SKM-1 (cell line): ENCODE data around the gene COL20A1.
"Not testable (repeated sequence)": the region's sequence is repeated elsewhere in the genome, so short reads cannot be mapped to it uniquely, and the experiment has no call there.

Experiments used
- DNase-seq: peaks from one replicate; lab custom pipeline; 2025; ENCODE audit not compliant: unreplicated experiment; lab: John Stamatoyannopoulos, UW

COL20A1 gene

DNA sequence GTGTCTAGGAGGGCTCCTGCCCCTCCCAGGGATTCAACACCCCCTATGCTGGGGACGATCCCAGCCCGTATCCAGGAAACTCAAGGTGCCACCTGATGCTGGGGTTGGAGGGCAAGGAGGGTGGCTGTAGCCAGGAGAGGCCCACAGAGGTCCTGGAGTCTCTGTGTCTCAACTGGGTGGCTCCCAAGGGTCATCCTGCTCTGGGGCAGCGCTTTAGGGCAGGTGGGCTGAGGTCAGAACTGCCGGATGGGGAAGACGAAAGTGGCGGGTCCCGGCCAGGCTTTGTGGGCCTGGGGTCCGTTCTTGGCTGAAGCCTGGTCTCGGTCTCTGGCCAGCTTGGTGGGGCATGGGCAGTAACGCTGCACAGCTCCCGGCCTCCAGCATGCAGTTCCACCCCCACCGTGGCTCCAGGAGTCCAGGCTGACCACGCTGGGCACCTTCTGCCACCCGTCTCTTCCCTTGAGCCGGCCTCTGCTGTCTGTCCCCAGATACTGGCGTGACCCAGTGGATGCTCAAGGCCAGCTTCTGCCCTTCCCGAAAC, 2.8 kb upstream of the COL20A1 start:
- no peak for DNase-seq

GRCh38 chr20:63290677-63291472, 2.1 kb upstream of the COL20A1 start:
- no peak for DNase-seq

DNA sequence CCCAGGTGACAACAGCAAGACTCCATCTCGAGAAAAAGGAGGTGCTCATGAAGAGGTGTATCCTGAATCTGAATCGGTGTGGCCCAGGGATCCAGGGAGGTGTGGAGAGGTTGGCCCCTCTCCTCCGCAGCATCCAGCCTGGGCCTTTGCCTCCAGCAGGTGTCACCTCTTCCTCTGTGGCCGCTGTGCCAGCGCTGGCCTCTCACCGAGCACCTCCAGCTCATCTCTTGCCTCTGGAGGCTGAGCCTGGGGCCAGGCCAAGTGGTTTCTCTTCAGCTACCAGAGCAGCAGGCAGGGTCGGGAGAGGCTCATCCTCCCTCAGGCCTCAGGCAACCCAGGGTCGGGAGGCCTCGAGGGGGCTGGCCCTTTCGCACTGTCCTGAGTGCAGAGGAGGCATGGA, 1.2 kb upstream of the COL20A1 start:
- no peak for DNase-seq

DNA sequence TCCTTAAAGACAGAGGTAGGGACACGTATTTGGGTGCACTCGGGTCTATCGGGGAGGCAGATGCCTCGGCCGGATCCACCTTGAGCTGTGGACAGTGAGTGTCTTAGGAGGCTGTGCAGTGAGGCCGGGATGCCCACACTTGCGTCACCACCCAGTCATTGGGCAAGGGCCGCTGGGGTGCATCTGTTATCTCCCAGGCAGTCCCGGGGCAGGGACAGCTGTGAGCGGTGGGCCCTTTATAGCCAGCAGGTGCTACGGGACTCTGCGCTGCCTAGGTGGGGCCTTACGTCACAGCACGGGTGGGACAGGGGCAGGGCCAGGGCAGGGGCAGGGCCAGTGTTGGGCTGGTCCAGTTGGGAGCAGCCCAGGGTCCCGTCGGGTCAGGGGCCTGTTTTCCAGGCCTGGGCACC, 689 bp upstream of the COL20A1 start:
- no peak for DNase-seq

GRCh38 chr20:63293456-63293855, 470 bp downstream of the COL20A1 start:
- DNase-seq: no peak

GRCh38 chr20:63293871-63294535, 1.0 kb downstream of the COL20A1 start:
- no peak for DNase-seq

- DNase-seq: no peak
These were observed 1.5 kb downstream of the COL20A1 start for GRCh38 chr20:63294536-63294900.

DNA sequence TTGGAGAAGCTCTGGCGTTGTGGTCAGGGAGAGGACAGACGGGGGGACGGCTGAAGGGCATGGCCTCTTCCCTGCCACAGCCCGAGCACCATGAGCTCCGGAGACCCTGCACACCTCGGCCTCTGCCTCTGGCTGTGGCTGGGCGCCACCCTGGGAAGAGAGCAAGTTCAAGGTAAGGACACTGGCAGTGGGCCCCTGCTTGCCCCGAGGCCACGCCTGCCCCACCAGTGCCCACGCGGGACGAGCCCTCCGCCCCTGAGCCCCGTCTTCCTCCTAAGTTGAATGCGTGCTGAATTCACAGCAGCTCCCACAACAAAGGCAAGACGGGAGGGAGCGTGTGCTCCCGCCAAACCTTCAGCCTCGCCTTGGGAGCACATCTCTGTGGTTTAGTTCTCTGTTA, 2.0 kb downstream of the COL20A1 start:
- DNase-seq: no peak

DNA sequence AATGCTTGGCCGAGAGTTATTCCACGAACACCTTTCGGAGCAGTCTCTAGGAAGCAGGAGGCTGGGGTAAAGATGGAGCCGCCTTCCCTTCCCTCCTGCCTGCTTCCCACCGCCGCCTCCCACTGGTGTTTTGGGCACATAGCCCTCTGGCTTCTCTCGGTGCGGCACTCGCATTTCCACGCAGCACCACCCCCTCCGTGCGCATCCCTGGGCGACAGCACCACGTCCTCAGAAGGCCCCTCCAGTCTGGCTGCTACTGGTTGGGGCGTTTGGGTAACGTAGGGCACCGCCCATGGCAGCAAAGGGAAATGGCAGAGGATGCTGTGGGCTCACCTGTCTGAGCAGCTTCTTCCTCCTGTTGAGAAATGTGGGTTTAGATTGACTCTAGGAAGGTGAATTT, 2.4 kb downstream of the COL20A1 start:
- no peak for DNase-seq

- DNase-seq: no peak
These were observed 2.9 kb downstream of the COL20A1 start for GRCh38 chr20:63295846-63296245.

DNA sequence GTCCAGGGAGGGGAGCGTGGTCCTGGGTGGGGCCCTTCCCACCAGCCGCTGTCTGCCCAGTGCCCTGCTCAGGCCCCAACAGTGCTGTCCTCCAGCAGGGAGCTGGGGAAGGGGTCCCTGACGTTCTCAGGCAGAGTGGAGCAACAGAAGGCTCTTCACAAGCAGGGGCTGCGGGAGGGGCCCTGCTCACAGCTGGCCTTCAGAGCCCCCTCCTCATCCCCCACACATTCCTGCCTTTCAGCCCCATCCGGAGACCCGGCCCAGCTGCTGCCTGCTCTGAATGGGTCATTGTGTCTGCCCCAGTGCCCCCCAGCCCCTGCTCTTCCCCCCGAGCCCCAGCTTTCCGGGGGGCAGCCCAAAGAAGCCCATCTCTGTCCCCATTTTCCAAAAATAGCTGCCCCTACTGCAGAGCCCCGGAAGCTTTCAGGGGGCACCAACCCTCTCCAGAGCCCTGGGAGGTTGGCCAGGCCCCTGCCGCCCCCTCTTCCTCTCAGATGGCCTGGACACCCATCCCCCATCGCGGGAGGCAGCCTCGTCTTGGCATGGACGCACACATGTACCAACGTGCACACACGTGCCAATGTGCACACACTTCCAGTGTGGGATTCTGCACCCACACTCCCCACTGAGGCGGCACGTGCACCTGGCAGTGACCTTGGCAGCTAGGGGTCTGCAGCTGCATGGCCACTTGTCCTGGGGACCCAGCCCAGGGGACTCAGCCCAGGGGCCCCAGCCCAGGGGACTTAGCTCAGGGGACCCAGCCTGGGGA, 3.7 kb downstream of the COL20A1 start:
- no peak for DNase-seq

DNA sequence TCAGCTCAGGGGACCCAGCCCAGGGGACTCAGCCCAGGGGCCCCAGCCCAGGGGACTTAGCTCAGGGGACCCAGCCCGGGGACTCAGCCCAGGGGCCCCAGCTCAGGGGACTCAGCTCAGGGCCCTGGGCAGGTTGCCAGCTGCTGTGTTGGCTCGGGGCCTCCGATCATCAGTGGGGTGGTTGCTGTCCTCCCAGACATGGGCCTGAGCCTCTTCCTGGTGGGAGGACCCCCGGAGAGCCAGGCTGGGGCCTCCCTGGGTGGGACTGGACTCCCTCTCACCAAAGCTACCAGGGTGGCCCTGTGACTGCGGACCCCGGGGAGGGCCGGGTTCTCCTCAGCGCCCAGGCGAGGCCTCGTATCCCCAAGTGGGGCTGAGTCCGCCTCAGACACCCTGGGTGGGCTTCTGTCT, 4.4 kb downstream of the COL20A1 start:
- DNase-seq: no peak

GRCh38 chr20:63297796-63298572, 5.0 kb downstream of the COL20A1 start:
- no peak for DNase-seq

DNA sequence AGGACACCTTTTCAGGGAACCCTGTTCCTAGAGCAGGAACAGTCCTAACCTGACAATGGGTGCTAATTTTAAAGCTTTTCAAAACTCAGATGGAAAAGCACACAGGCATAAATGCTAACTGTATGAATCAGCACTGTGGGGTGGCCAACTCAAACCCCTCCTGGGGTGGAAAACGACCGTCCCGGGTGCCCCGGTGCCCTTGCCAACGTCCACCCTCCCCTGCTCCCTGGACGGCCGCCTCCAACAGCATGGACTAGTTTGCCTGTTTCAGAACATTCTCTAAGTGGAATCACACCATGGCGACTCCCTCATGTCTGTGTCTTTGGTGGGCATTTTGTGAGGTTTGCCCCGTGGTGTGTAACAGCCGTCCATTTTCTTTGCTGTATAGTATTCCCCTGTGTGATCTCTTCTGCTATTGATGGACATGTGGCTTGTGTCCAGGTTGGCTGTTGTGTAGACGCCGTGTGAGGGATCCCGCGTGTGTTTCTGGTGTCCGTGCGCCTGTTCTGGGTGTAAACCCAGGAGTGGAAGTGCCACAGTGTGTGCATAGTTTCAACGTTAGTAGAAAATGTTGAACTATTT, 5.8 kb downstream of the COL20A1 start:
- no peak for DNase-seq

DNA sequence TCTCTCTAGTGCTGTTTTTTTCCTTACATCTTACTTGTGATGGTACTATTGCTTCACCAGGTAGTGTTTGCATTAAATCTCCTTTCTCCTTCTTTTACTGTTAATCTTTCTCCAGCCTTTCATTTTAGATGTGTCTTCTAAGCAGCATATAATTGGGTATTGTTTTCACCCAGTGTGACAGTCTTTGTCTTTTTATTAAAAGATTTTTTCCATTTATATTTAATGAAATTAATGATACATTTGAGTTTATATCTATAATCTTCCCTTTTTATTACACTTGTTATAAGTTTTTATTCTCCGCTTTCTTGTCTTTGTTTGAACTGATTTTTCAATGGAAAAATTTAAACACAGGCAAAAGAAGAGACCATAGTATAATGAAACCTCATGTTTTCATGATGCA, 8.7 kb downstream of the COL20A1 start:
- no peak for DNase-seq

DNA sequence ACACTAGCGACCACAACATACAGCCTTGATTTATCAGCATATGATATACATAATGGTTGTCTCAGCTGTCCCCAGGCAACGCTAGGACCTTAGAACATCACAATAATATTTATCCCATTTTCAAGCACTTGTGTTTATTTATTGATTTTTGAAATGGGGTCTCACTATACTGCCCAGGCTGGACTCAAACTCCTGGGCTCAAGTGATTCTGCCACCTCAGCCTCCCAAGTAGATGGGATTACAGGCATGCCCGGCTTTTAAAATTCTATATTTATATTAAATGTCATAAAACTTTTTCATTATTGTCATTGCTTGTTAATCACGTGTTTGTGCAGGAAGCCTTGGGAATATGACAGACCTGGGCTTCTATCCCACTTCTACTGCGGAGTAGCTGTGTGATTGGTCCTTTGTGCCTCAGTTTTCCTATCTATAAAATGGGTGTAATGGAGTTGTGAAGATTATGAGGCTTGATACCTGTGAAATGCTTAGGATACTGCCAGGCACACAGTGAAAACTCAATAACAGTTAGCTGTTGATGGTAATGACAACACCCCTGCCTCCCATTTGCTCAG, 10.2 kb downstream of the COL20A1 start:
- DNase-seq: no peak

- no peak for DNase-seq
These were observed 12.4 kb downstream of the COL20A1 start for GRCh38 chr20:63305393-63305792.

GRCh38 chr20:63305933-63306672, 13.1 kb downstream of the COL20A1 start:
- DNase-seq: not testable (repeated sequence)

DNA sequence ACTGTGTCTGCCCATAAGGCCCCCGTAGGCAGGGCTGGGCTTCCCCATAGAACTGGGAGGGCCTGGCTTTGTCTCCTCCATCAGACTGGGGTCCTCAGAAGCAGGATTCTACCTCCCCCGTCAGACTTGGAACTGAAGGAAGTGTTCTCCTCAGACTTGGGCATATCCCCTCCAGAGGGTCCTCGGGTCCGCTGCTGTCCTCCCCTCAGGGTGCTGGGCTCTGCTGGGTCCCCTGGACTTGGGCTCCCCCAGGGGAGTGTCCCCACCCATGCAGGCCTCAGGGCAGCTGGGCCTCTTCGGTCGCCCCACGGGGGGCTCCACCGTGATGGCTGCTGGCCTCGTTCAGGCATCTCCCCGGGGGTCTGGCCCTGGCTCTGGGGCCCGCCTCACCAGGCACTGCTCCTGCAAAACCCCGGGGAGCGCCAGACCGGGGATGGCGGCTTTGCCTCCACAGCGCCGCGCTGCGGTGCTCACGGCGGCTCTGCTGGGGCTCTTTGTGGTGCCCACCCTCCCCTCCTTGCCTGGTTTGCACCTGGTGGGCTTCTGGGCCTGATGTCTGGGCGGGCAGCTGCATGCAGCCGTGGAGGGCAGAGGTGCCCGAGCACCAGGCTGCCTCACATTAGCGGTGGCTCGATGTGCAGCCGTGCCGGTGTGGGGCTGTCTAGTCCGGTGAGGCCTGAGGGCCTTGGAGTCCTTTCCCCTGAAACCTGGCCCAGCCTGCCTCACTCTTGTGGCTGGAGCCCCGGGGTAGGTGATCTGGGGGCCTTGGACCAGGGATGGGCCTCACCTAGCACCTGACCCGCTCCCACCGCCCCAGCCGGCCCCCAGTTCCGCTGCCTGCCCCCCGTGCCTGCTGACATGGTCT, 13.9 kb downstream of the COL20A1 start:
- DNase-seq: no peak
